ENCODE data around the gene TTC8.

The TTC8 gene

GRCh38 chr14:88838015-88838414 is 13.6 kb downstream of the TTC8 start:
- no peaks in the 10 kb centered on the region for H3K9me3 ChIP-seq (ENCODE audit: control insufficient read depth in 1 of 2, low read length in 2 of 2)
- H3K27me3 ChIP-seq (ENCODE audit: control insufficient read depth in 1 of 2, insufficient read depth in 2 of 2, low read length in 2 of 2), result no peaks in the 10 kb centered on the region
- H3K4me1 ChIP-seq (ENCODE audit: control insufficient read depth in 1 of 2, insufficient read depth in 2 of 2, low read length in 2 of 2), result no peaks in the 10 kb centered on the region
- no peak overlapping the region for H3K9ac ChIP-seq (ENCODE audit: low read depth in 1 of 2, low read length in 2 of 2)
- H3K36me3 ChIP-seq (ENCODE audit: control insufficient read depth in 1 of 2, insufficient read depth in 2 of 2, low read length in 2 of 2), result no peaks in the 10 kb centered on the region
- no peak overlapping the region for H3K4me3 ChIP-seq (ENCODE audit: low read depth in 1 of 2, low read length in 2 of 2)
- no peak overlapping the region for H3K27ac ChIP-seq (ENCODE audit: low read depth, low read length)

DNA sequence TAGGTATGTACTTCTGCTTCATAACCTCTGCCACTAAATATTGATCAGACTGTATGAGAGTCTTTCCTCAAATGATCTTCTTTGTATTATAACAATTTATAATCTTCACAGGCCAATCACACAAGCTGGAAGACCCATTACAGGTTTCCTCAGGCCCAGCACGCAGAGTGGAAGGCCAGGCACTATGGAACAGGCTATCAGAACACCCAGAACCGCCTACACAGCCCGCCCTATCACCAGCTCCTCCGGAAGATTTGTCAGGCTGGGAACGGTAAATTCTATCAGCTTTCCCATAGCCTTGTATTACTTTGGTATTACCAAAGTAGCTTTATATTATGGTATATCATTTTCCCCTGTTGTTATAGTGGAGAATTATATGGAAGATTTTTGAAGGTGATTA is 16.5 kb downstream of the TTC8 start:
- H3K4me3 ChIP-seq (ENCODE audit: low read depth in 1 of 2, low read length in 2 of 2), result no peak overlapping the region
- no peak overlapping the region for H3K9ac ChIP-seq (ENCODE audit: low read depth in 1 of 2, low read length in 2 of 2)
- no peak overlapping the region for H3K27ac ChIP-seq (ENCODE audit: low read depth, low read length)
- H3K9me3 ChIP-seq (ENCODE audit: control insufficient read depth in 1 of 2, low read length in 2 of 2), result no peaks in the 10 kb centered on the region
- H3K36me3 ChIP-seq (ENCODE audit: control insufficient read depth in 1 of 2, insufficient read depth in 2 of 2, low read length in 2 of 2), result no peaks in the 10 kb centered on the region
- no peaks in the 10 kb centered on the region for H3K27me3 ChIP-seq (ENCODE audit: control insufficient read depth in 1 of 2, insufficient read depth in 2 of 2, low read length in 2 of 2)
- H3K4me1 ChIP-seq (ENCODE audit: control insufficient read depth in 1 of 2, insufficient read depth in 2 of 2, low read length in 2 of 2), result no peaks in the 10 kb centered on the region

DNA sequence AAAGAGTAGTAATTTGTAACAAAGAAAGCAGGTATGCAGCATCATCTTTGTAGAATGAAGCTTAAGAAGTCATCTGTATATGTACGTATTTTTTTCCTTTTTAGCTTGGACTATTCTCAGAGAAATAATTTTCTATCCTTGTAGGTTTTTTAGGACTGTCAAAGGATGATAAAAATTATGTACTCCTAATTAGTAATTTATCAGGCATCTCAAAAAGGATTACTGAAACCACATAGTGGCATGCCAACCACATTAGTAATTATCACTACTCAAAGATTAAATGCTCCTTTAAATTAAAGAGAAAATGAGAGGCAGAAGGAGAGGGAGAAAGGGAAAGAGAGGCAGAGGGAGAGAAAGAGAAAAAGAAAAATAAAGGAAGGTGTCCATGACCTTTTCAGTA is 17.3 kb downstream of the TTC8 start:
- no peak overlapping the region for H3K9ac ChIP-seq (ENCODE audit: low read depth in 1 of 2, low read length in 2 of 2)
- no peak overlapping the region for H3K4me3 ChIP-seq (ENCODE audit: low read depth in 1 of 2, low read length in 2 of 2)
- H3K36me3 ChIP-seq (ENCODE audit: control insufficient read depth in 1 of 2, insufficient read depth in 2 of 2, low read length in 2 of 2), result no peaks in the 10 kb centered on the region
- H3K27me3 ChIP-seq (ENCODE audit: control insufficient read depth in 1 of 2, insufficient read depth in 2 of 2, low read length in 2 of 2), result no peaks in the 10 kb centered on the region
- no peaks in the 10 kb centered on the region for H3K4me1 ChIP-seq (ENCODE audit: control insufficient read depth in 1 of 2, insufficient read depth in 2 of 2, low read length in 2 of 2)
- no peak overlapping the region for H3K27ac ChIP-seq (ENCODE audit: low read depth, low read length)
- no peaks in the 10 kb centered on the region for H3K9me3 ChIP-seq (ENCODE audit: control insufficient read depth in 1 of 2, low read length in 2 of 2)

DNA sequence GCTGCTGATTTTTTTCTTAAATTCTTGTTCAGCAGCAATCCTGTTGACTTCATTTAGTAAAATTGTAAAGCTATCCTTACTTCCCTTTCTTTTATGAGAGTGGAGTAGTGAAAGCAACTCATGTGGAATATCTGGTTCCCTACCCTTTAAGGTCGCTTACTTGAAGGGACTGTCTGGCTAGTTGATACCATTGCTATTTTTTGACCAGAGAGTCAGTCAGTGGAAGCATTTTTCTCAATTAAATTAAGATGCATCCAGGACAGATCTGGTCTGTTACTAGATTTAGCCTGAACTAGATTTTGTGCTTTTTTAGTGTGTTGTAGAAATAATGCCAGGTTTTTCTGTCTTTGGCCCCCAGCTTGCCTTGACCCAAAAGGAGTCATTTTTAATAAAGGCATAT is 18.0 kb downstream of the TTC8 start:
- Histone ChIP-seq H3K36me3 (ENCODE audit: control insufficient read depth in 1 of 2, insufficient read depth in 2 of 2, low read length in 2 of 2) (no peaks in the 10 kb centered on the region), H3K9me3 (ENCODE audit: control insufficient read depth in 1 of 2, low read length in 2 of 2) (no peaks in the 10 kb centered on the region), H3K27ac (ENCODE audit: low read depth, low read length) (no peak overlapping the region), H3K4me1 (ENCODE audit: control insufficient read depth in 1 of 2, insufficient read depth in 2 of 2, low read length in 2 of 2) (no peaks in the 10 kb centered on the region), H3K4me3 (ENCODE audit: low read depth in 1 of 2, low read length in 2 of 2) (no peak overlapping the region), H3K27me3 (ENCODE audit: control insufficient read depth in 1 of 2, insufficient read depth in 2 of 2, low read length in 2 of 2) (no peaks in the 10 kb centered on the region), H3K9ac (ENCODE audit: low read depth in 1 of 2, low read length in 2 of 2) (no peak overlapping the region)

DNA sequence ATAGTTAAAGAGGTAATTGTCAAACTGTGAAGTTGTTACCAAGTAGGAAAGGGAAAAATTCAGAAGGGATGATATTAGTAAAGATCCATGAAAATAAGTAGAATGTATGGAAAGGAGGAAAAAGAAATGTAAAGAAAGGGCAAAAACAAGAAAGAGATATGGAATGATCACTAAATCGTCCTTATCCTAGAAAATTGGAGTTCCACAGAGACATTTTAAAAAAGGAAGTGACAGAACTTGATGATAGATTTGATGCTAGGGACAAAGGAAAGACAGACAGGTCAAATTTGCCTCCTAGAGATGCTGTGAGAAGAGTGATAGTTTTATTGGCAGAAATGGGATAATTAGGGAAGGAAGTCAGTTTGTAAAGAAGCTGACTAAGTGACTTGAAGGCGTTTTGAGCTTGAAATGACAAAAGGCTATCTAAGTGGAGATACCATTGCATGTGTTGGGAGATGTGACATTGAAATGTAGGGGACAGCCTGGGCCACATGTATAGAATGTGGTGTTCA is 20.6 kb downstream of the TTC8 start:
- Histone ChIP-seq H3K27me3 (ENCODE audit: control insufficient read depth in 1 of 2, insufficient read depth in 2 of 2, low read length in 2 of 2) (no peaks in the 10 kb centered on the region), H3K9me3 (ENCODE audit: control insufficient read depth in 1 of 2, low read length in 2 of 2) (no peaks in the 10 kb centered on the region), H3K9ac (ENCODE audit: low read depth in 1 of 2, low read length in 2 of 2) (no peak overlapping the region), H3K36me3 (ENCODE audit: control insufficient read depth in 1 of 2, insufficient read depth in 2 of 2, low read length in 2 of 2) (no peaks in the 10 kb centered on the region), H3K4me1 (ENCODE audit: control insufficient read depth in 1 of 2, insufficient read depth in 2 of 2, low read length in 2 of 2) (no peaks in the 10 kb centered on the region), H3K4me3 (ENCODE audit: low read depth in 1 of 2, low read length in 2 of 2) (no peak overlapping the region), H3K27ac (ENCODE audit: low read depth, low read length) (no peak overlapping the region)

- peaks cover 0 to 5% of the 10 kb centered on the region in 2 donors for H3K36me3 ChIP-seq (ENCODE audit: control insufficient read depth in 1 of 2, insufficient read depth in 2 of 2, low read length in 2 of 2)
- H3K27me3 ChIP-seq (ENCODE audit: control insufficient read depth in 1 of 2, insufficient read depth in 2 of 2, low read length in 2 of 2), result no peaks in the 10 kb centered on the region
- H3K9ac ChIP-seq (ENCODE audit: low read depth in 1 of 2, low read length in 2 of 2), result no peak overlapping the region
- no peaks in the 10 kb centered on the region for H3K9me3 ChIP-seq (ENCODE audit: control insufficient read depth in 1 of 2, low read length in 2 of 2)
- H3K27ac ChIP-seq (ENCODE audit: low read depth, low read length), result no peak overlapping the region
- no peaks in the 10 kb centered on the region for H3K4me1 ChIP-seq (ENCODE audit: control insufficient read depth in 1 of 2, insufficient read depth in 2 of 2, low read length in 2 of 2)
- H3K4me3 ChIP-seq (ENCODE audit: low read depth in 1 of 2, low read length in 2 of 2), result no peak overlapping the region
Observed at GRCh38 chr14:88848571-88848970, 24.1 kb downstream of the TTC8 start.

DNA sequence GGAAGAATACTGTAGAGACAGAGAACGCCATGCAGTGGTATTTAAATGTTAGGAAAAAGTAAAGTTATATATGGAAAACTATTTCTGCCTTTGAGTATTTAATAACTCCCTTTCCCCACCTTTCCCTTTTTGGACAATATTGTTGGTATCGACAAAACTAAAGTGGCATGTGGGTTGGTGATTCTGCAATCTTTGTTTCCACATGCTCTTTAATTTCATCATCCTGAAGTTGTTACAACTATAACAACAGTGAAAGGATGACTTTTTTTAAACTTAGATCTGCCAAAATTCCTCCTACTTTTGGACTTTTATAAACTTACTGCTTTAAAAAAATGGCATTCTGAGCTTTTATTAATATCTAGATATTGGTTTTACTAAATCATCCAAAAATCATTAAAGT is 25.3 kb downstream of the TTC8 start:
- no peaks in the 10 kb centered on the region for H3K9me3 ChIP-seq (ENCODE audit: control insufficient read depth in 1 of 2, low read length in 2 of 2)
- no peaks in the 10 kb centered on the region for H3K4me1 ChIP-seq (ENCODE audit: control insufficient read depth in 1 of 2, insufficient read depth in 2 of 2, low read length in 2 of 2)
- H3K27ac ChIP-seq (ENCODE audit: low read depth, low read length), result no peak overlapping the region
- H3K27me3 ChIP-seq (ENCODE audit: control insufficient read depth in 1 of 2, insufficient read depth in 2 of 2, low read length in 2 of 2), result no peaks in the 10 kb centered on the region
- H3K4me3 ChIP-seq (ENCODE audit: low read depth in 1 of 2, low read length in 2 of 2), result no peak overlapping the region
- peaks cover 0 to 5% of the 10 kb centered on the region in 2 donors for H3K36me3 ChIP-seq (ENCODE audit: control insufficient read depth in 1 of 2, insufficient read depth in 2 of 2, low read length in 2 of 2)
- no peak overlapping the region for H3K9ac ChIP-seq (ENCODE audit: low read depth in 1 of 2, low read length in 2 of 2)

DNA sequence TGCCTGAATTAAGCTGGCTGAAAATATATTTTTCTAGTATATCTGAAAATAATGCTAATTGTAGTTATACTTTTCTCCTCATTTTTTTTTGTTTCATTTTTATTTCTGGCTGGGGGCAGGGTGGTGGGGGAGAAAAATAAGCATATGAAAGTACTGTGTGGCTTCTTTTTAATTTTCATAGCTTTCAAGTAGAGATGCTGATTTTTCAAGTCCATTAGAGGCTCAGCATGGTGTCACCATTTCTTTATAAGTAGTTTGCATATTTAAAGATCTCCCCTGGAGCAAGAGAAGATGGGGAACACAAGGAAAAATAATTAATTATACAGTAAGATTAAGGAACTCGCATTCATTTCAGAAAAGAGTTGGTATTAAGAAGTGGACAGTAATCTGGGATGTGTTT is 27.1 kb downstream of the TTC8 start:
- no peaks in the 10 kb centered on the region for H3K9me3 ChIP-seq (ENCODE audit: control insufficient read depth in 1 of 2, low read length in 2 of 2)
- no peaks in the 10 kb centered on the region for H3K4me1 ChIP-seq (ENCODE audit: control insufficient read depth in 1 of 2, insufficient read depth in 2 of 2, low read length in 2 of 2)
- no peak overlapping the region for H3K27ac ChIP-seq (ENCODE audit: low read depth, low read length)
- no peaks in the 10 kb centered on the region for H3K27me3 ChIP-seq (ENCODE audit: control insufficient read depth in 1 of 2, insufficient read depth in 2 of 2, low read length in 2 of 2)
- no peak overlapping the region for H3K4me3 ChIP-seq (ENCODE audit: low read depth in 1 of 2, low read length in 2 of 2)
- peaks cover 0 to 5% of the 10 kb centered on the region in 2 donors for H3K36me3 ChIP-seq (ENCODE audit: control insufficient read depth in 1 of 2, insufficient read depth in 2 of 2, low read length in 2 of 2)
- H3K9ac ChIP-seq (ENCODE audit: low read depth in 1 of 2, low read length in 2 of 2), result no peak overlapping the region

DNA sequence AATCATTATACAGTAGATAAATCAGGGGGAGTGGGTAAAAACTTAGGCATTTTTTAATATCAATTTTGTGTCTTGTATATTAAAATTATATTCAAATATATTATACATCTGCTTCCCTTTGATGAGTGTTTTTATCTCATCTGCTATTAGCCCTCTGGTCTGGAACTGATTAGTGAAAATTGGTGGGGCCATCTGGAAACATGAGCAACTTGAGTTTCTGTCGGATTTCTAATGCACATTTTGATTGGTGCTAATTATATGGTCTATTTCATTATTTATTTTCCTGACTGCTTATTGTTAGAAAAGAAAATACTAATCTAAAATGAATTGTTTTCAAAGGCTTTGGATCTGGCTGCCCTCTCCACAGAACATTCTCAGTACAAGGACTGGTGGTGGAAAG is 28.2 kb downstream of the TTC8 start:
- no peak overlapping the region for H3K4me3 ChIP-seq (ENCODE audit: low read depth in 1 of 2, low read length in 2 of 2)
- H3K9ac ChIP-seq (ENCODE audit: low read depth in 1 of 2, low read length in 2 of 2), result no peak overlapping the region
- peaks cover 0 to 5% of the 10 kb centered on the region in 2 donors for H3K36me3 ChIP-seq (ENCODE audit: control insufficient read depth in 1 of 2, insufficient read depth in 2 of 2, low read length in 2 of 2)
- H3K27ac ChIP-seq (ENCODE audit: low read depth, low read length), result no peak overlapping the region
- H3K9me3 ChIP-seq (ENCODE audit: control insufficient read depth in 1 of 2, low read length in 2 of 2), result no peaks in the 10 kb centered on the region
- H3K27me3 ChIP-seq (ENCODE audit: control insufficient read depth in 1 of 2, insufficient read depth in 2 of 2, low read length in 2 of 2), result no peaks in the 10 kb centered on the region
- no peaks in the 10 kb centered on the region for H3K4me1 ChIP-seq (ENCODE audit: control insufficient read depth in 1 of 2, insufficient read depth in 2 of 2, low read length in 2 of 2)

- Histone ChIP-seq H3K9me3 (ENCODE audit: control insufficient read depth in 1 of 2, low read length in 2 of 2) (no peaks in the 10 kb centered on the region), H3K4me3 (ENCODE audit: low read depth in 1 of 2, low read length in 2 of 2) (no peak overlapping the region), H3K36me3 (ENCODE audit: control insufficient read depth in 1 of 2, insufficient read depth in 2 of 2, low read length in 2 of 2) (peaks cover 0 to 5% of the 10 kb centered on the region in 2 donors), H3K4me1 (ENCODE audit: control insufficient read depth in 1 of 2, insufficient read depth in 2 of 2, low read length in 2 of 2) (no peaks in the 10 kb centered on the region), H3K27ac (ENCODE audit: low read depth, low read length) (no peak overlapping the region), H3K27me3 (ENCODE audit: control insufficient read depth in 1 of 2, insufficient read depth in 2 of 2, low read length in 2 of 2) (no peaks in the 10 kb centered on the region), H3K9ac (ENCODE audit: low read depth in 1 of 2, low read length in 2 of 2) (no peak overlapping the region)
Observed at GRCh38 chr14:88853129-88853528, 28.7 kb downstream of the TTC8 start.

DNA sequence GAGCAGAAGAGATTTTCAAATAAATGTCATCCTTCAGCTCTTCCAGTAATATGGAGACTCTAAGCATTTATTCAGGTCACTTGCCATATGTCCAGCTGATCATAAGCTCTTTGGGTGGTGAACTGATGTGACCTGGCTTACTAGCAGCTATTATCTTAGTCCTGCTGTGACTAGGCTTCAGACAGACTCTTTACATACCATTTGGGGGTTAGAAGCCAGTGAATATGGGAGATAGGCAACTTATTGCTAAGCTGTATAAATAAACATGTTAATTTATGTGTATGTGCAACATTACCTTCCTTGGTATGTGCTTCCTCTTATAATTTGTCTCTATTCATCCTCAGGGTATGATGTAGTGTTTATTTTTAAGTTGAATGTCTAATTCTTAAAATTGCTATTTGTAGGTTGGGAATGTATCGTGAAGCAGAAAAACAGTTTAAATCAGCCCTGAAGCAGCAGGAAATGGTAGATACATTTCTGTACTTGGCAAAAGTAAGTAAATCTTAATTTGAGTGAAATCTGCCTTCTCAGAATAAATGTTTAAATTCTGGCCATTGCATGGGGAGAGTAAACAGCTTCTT is 32.4 kb downstream of the TTC8 start:
- Histone ChIP-seq H3K4me1 (ENCODE audit: control insufficient read depth in 1 of 2, insufficient read depth in 2 of 2, low read length in 2 of 2) (no peaks in the 10 kb centered on the region), H3K9me3 (ENCODE audit: control insufficient read depth in 1 of 2, low read length in 2 of 2) (no peaks in the 10 kb centered on the region), H3K27ac (ENCODE audit: low read depth, low read length) (no peak overlapping the region), H3K36me3 (ENCODE audit: control insufficient read depth in 1 of 2, insufficient read depth in 2 of 2, low read length in 2 of 2) (peaks cover 8% of the 10 kb centered on the region in 2 donors), H3K27me3 (ENCODE audit: control insufficient read depth in 1 of 2, insufficient read depth in 2 of 2, low read length in 2 of 2) (no peaks in the 10 kb centered on the region), H3K4me3 (ENCODE audit: low read depth in 1 of 2, low read length in 2 of 2) (no peak overlapping the region), H3K9ac (ENCODE audit: low read depth in 1 of 2, low read length in 2 of 2) (no peak overlapping the region)
